Measurements from ENCODE around the gene SRSF4.

- TF ChIP-seq CTCF (IDR thresholded peaks at IDR 0.05) = no peak
- TF ChIP-seq EP300 (IDR thresholded peaks at IDR 0.05) = no peak
- no peak for TF ChIP-seq POLR2A (IDR thresholded peaks at IDR 0.05)
Measured at GRCh38 chr1:29100487-29100886, 81.2 kb downstream of the SRSF4 start.

Measured in gastroesophageal sphincter (tissue), 3 donors.